OCI-LY3 (cell line): Measurements from ENCODE around the gene PLAAT4.

Experiments
- CTCF ChIP-seq: fragments of 200-600, 300-600 bp; sonication (generic); IDR thresholded peaks from 2 replicates; pipeline ENCODE4 v1.5.1; 2014; ENCODE audit warnings: antibody characterized with exemption, low read length, low read depth
- EZH2phosphoT487 ChIP-seq: fragments of 200-600 bp; shearing (Covaris generic); IDR thresholded peaks from 2 replicates; pipeline ENCODE4 v1.6.1; 2018; ENCODE audit warnings: antibody characterized with exemption, mixed run types, low read depth

GRCh38 chr11:63586451-63587166 is 50.0 kb downstream of the PLAAT4 start:
- no peak for TF ChIP-seq CTCF
- no peak for TF ChIP-seq EZH2phosphoT487
